Stimulated activated CD4-positive, alpha-beta T cell treated with anti-CD3 and anti-CD28 coated beads, Interleukin-1b, Interleukin-23, amount 100 ng/mL, for 1 hour (primary cell): ENCODE measurements around the gene CEP112.
"Not testable (repeated sequence)": the region's sequence is repeated elsewhere in the genome, so short reads cannot be mapped to it uniquely, and the experiment has no call there.

ENCODE experiments used
- DNase-seq, 2 donors: peaks; one replicate each; pipeline ENCODE4 v3.0.0-alpha.2; 2020; ENCODE audit warnings: low read depth in 2 of 2

CEP112 gene

DNA sequence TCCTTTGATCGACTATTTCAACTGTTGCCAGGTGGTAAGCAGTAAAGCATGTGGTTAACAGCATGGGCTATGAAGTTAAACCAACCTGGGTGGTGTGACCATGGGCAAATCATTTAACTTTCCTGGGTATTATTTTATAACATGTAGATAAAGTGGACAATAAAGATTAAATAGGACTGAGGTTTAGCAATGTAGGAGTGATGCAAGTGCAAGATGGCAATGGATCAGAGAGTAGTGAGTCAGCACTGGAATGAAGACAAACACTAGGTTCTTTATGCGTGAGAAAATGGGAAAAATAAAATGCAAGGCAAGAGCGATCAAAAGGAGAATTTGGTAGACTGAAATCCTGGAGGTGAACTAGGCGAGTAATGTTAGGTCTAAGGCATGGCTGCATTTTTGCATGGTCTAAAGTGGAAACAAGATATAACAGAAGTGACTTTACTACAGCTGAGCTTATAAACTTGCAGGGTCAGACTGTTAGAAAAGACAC is 408.0 kb downstream of the CEP112 start:
- DNase-seq = no peak

DNA sequence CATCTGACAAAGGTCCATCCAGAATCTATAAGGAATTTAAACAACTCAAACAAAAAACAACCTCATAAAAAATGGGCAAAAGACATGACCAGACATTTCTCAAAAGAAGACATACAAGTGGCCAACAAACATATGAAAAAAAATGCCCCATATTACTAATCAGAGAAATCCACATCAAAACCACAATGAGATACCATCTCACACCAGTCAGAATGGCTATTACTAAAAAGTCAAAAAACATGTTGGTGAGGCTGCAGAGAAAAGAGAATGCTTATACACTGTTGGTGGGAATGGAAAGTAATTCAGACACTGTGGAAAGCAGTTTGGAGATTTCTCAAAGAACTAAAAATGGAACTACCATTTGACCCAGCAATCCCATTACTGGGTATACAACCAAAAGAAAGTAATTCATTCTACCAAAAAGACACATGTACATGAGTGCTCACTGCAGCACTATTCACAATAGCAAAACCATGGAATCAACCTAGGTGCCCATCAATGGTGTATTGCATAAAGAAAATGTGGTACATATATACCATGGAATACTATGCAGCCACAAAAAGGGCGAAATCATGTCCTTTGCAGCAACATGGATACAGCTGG is 409.7 kb downstream of the CEP112 start:
- not testable (repeated sequence) for DNase-seq

DNA sequence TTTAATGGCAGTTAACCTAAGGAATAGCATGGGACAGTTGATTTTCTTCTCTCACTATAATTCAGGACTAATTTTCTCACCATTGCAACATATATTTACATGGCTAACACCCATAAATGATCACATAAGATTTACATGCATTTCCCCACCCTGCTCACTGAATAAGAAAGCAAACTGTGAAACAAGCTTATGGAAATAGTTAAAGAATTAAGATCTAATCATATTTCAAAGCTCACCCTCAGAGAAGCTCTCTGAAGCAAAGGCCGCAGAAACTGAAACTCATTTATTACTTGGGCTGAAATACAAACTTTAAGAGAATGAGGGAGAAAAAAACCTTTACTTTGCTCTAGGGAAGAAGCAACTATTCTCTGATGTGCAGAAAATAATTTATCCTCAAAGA is 411.8 kb downstream of the CEP112 start:
- DNase-seq = no peak

DNA sequence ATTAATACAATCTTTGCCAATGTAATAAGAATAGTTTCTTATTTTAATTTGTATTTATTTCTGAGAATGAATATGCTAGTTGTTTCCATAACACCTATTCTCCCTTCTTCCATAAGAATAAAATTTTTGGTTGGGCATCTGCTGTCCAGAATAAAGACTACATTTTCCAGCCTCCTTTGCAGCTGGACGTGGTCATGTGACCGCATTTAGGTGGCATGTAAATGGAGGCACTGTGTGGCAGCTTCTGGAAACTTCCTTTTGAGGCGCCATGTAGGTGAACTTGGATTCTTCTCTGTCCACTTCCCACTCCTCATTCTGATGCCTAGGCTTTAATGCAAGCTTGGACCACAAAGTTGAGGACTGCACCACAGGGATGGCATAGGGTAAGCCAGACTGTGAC is 415.0 kb downstream of the CEP112 start:
- DNase-seq = no peak

DNA sequence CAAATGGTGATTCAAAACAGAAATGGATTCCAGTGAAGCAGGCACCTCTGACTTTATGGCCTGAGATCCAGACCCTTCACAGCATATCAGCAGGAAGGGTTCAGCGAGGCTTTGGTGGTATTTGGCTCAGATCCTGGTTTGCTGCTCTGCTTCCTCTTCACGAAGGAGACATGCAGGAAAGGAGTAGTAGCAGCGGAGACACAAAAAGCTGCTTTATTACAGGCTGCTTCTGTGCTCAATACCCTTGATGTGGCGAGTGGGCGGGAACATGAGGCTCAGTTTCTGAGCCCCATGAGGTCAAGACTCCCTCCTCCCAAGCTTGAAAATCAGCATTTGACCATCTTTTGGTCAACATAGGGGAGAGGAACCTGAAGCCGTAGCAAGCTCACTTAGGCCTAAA is 417.1 kb downstream of the CEP112 start:
- no peak for DNase-seq

DNA sequence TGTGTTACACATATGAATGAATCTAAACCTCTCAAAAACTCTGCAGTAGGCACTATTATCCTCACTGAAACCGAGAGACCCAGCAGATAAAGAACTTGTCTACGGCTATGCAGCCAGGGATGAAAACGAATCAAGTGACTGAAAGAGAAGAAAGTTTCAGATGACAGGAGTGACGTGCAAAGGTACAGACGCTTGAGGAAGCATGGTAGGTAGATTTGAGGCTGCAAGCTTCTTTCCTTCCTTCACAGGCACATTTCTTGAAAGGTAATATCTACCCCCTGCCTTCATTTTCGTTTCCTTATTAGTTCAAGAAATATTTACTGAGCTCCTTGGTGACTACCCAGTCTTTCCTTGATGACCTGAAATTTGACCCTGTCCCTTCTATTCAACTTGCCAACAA is 418.9 kb downstream of the CEP112 start:
- no peak for DNase-seq

DNA sequence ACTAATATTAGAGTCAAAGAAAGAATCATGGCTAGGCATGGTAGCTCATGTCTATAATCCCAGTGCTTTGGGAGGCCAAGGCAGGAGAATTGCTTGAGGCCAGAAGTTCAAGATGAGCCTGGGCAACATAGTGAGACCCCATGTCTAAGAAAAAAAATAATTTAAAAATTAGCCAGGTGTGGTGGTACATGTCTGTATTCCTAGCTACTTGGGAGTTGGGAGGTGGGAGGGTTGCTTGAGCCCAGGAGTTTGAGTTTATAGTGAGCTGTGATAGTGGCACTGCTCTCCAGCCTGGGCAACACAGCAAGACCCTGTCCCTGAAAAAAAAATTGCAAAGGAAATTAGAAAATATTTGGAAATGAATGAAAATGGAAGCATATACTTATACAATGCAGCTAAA is 420.2 kb downstream of the CEP112 start:
- DNase-seq = no peak

DNA sequence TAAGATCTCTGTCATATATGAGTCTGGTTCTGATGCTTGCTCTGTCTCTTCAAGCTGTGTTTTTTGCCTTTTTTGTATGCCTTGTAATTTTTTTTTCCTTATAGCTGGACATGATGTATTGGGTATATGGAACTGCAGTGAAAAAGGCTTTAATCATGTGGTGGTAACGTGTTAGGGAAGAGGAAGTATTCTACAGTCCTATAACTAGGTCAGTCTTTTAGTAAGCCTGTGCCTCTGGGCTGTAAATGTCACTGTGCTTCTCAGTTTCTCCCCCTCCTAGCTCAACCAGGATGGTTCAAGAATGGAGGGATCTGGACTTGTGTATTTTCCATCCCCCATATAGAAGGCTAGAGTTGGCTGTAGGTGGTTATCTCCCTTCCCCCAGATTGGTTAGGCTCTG is 428.1 kb downstream of the CEP112 start:
- DNase-seq = no peak

DNA sequence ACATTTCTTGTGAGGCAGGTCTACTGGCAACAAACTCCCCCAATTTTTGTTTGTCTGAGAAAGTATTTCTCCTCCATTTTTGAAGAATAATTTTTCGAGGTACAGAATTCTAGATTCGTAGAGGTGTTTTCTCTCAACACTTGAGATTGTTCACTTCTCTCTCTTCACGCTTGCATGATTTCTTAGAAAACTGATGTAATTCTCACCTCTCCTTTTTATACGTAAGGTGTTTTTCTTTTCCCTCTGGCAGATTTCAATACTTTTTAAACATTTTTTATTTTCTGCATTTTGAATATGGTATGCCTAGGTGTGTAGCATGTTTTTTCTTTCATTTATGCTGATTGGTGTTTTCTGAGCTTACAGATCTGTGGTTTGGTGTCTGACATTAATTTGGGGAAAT is 429.0 kb downstream of the CEP112 start:
- DNase-seq = no peak

DNA sequence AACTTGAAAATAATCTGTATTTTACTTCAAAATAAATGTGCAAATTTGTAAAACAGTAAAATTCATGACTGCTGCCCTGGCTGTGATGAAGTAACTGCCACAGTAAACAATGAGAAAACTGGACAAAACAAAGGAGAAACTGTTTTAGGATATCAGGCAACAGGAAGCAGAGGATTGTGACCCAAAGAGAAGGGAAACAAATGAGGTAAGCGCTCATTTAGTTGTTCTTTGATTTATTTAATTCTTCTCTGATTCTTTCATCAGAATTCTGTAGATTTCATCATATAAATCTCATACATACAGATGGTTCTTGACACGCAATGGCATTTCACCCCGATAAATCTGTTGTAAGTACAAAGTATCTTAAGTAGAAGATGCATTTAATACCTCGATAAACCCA is 432.4 kb downstream of the CEP112 start:
- DNase-seq = no peak

DNA sequence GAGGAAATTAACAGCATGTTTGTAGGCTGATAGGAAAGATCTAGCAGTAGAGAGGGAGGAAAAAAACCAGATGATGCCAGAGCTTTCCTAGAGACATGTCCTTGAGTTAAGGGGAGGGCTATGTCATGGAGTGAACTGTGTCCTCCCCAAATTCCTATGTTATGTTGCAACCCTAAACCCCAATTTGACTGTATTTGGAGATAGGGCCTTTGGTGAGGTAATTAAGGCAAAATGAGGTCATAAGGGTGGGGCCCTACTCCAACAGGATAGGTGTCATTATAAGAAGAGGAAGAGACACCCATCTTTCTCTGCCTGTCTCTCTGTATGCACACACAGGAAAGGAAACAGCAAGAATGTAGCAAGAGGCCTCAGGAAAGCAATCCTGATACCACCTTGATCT is 435.2 kb downstream of the CEP112 start:
- no peak for DNase-seq

DNA sequence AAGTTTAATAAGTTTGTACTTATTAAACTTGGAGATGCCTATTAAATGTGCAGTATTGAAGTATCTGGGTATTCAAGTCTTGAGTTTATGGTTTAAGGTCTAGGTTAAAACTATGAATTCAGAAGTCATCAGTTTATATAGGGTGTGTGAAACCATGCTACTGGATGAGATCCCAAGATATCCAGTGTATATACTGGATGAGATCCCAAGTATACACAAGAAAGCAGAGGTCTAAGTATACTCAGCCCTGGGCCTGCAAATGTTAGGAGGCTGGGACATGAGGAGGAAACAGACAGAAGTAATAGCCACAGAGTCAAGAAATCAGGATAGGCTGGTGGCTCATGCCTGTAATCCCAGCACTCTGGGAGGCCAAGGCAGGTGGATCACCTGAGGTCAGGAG is 436.1 kb downstream of the CEP112 start:
- no peak for DNase-seq

DNA sequence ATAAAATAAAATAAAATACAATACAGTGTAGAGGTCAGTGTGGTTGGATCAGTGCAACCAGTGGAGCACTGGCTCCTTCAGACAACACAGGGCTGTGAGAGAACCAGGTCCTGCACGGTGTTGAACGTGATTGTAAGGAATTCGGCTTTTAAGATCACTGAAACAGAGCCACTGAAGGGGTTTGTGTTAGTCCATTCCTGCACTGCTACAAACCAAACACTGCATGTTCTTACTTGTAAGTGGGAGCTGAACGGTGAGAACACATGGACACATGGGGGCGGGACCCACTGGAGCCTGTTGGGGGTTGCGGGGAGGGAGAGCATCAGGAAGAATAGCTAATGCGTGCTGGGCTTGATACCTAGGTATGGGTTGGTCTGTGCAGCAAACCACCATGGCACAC is 437.3 kb downstream of the CEP112 start:
- no peak for DNase-seq

DNA sequence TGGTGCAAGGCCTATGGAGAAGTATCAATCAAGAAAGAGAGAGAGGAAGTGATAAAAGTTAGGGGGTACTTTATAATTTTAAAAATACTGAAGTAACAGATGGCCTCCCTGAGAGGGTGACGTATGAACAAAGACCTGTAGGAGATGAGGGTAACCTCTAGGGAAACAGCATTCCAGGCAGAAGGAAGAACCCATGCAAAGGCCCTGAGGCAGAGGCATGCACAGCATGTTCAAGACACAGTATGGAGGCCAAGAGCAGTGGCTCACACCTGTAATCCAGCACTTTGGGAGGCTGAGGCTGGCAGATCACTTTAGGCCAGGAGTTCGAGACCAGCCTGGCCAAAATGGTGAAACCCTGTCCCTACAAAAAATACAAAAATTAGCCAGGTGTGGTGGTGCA is 437.9 kb downstream of the CEP112 start:
- DNase-seq = no peak

DNA sequence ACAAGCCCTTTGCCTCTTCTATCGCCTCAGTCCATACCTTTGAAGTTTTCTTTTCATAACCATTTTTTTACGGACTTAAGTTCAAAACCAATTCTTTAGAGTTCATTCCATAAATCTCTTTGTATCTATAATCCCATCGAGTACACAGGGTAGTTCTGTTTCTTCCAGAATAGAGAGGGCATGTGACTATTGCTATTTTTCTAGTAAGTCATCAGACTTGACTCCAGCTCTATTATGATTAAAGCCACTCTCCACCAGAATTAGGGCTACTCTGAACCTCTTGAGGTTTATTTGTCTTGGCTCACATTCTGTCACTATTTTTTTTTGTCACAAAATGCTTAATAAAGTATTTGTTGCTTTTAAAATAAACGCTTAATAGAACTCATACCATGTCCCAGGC is 438.6 kb downstream of the CEP112 start:
- DNase-seq = no peak

DNA sequence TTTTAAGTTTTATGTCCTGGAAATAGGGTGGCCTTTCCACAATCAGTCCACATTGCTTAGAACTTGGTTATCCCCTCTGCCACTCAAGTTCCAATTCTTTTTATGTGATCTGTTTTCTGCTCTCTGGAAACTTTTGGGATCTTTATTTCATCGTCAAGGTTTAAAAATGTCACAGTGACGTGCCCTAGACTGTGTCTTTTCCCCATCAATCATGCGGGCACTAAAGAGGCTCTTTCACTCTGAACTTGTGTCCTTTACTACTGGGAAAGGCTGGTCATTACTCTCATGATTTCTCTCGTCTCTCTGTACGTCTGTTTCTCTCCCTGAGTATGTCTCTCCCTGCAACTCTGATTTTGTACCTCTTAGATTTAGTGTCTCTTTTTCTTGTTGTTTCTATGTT is 440.7 kb downstream of the CEP112 start:
- no peak for DNase-seq

DNA sequence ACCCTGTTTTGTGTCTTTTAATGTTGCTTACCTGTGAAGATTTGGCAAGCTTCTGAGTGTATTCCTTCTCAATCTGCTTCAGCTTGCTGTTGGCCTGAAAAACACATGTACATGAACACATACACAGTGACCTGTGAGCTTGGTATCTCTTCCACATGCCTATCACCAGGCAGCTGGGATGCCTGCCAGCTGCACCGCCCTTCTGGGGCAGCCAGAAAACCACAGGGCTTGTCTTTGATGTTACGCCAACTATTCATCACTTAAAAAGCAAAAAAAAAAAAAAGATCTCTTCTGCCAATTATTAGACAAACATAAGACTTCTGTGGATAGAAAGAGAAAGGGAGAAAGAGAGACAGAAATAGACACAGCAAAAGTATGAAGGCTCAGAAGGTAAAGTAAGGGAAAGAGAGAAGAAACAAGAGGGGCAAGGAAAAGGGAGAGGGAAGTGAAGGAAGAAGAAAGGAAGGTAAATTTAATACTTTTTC is 441.3 kb downstream of the CEP112 start:
- DNase-seq = peak in 1 of 2 donors; percentile 6

DNA sequence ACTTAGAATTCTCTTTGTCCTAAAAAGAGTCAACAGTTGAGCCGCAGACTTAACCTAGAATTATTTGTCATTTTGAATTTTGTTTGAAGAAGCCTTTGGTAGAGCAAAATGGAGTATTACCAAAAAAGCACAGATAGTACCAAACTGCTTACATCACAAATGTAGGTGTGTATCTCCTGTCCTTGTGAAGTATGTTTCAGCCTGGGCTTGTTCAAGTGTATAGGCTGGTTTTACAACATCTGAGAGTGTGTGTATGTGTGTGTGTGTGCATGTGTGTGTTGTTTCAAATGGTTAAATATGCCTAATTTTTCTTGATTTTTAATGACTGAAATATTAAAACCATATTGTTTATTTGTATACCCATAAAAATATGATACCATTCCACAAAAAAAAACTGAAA is 441.8 kb downstream of the CEP112 start:
- no peak for DNase-seq

DNA sequence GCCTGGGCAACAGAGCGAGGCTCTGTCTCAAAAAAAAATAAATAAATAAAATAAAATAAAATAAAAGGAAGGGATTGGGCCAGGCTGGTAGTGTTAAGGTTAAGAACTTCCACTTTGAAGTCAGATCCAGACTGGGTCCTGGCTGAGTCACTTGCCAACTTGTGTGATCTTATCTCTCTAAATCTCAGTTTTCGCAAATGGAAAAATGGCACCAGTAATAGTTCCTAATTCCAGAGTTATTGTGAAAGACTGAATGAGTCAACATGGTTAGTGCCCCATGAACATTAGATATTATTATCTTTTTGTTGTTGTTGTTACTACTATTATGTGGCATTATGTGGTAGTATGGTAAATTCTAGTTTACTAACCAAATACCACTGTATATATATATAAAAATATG is 442.5 kb downstream of the CEP112 start:
- DNase-seq = no peak

DNA sequence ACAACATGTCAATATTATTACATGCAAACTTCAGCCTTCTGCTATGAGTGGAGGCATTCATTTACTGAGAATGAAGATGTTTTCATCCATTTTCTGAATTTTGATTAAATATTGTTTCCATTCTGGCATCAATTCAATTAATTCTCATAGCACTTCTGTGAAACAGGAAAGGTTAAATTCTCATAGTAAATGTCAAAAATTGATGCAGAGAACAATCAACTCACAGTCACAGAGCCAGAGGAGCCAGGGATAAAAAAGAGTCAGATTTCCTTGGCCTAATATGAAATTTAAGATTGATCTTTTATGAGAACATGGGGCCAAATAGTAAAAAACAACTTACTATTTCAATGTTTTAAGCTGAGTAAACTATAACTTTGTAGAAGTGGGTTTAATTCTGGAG is 446.7 kb downstream of the CEP112 start:
- DNase-seq = no peak

DNA sequence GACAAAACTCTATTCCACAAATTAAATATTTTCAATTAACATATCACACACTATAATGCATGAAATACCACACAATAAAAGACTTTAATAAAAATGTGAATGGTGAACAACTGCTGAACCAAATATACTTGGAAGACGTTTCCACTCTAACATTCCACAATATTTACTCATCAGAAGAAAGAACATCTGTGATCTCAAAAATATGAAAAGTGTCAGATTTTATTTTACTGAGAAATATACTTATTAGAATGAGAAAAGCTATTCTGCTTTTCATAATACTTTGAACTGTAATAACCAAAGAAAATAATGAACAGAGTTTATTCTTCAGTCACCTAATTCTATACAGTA is 448.7 kb downstream of the CEP112 start:
- DNase-seq = no peak

DNA sequence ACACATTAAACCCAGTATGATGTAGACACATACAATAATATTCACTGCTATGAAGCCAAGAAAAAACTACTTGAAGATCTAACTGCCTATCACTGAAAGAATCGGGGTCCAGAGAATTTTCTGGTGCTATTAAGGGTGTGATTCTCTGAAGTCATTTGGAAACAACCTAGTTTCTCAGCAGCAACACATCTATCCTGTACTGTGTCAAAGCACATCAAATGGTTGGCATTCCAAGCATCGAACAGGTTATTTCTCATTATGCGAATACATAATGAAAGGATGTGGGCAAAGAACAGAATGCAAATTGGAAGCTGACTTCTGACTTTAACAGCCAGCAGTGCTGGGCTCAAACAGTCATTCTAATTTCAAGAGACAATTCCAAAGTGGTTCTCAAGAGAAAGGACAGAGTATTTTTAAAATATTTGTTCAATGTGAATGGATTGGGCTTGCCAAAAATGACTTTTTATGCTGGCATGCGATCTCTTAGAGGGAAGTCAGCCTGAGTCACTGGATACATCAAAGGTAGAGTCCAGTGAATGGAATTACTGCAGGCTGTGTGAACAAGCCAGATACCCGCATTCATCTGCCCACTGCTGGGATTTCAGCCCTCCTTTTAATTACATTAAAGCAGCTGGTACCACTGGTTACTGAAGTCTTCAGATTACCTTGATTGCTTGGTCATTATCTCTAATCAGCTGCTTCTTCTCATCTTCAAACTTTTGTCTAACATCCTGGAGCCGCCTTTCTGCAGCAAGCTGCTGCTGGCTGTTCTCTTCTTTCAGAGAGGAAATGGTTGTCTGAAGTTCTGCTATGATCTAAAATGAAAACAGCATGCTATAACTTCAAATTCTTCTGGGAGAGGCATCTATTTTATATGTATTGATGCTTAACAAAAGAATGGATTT is 449.3 kb downstream of the CEP112 start:
- DNase-seq = no peak

DNA sequence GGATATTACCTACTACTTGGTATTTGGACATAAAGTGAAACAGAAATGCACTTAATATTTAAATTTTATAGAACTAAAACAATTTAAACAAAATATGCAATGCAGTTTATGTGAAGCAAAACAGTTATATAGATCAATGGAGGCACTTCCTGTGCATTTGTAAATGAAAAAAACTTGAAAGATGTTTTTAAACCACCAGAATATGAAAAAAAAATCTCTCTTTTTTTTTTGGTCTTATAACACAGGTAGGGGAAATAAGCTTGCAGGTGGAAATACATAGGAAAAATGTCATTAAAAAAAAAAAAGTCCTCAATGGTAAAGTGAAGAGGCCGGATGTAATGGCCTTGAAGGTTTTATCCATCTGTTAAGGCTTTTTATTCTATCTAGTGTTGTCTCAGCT is 450.2 kb downstream of the CEP112 start:
- no peak for DNase-seq
